ENCODE results near the gene BAZ2B. TPM values are rescaled to one million over a fixed set of nuclear protein-coding genes. Genes with fewer than 3 reads are reported as not detected.

Gene BAZ2B
- total and polyA plus RNA-seq, 2 of the 13 experiments (the other 11 are each of a cell fraction or from before 2014, with no cell fraction given), result 14.0 to 15.1 TPM

DNA sequence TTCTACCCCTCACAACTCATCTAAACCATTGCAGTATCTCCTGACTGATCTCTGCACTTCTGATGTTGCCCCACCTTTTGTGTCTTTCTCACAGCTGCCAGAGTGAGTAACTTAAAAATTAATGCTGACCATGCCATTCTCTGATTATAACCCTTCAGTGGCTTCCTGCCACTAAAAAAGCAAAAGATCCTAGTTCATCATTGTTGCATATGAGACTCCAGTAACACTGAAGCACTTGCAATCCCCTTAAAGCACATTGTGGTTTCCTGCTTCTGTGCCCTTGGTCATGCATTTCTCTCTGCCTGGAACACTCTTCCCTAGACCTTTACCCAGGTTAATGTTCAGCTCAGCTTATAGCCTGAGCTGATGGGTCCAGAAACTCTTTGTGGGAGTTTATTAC is 234.8 kb downstream of the BAZ2B start (continued):
- TF ChIP-seq, protein P1, sequence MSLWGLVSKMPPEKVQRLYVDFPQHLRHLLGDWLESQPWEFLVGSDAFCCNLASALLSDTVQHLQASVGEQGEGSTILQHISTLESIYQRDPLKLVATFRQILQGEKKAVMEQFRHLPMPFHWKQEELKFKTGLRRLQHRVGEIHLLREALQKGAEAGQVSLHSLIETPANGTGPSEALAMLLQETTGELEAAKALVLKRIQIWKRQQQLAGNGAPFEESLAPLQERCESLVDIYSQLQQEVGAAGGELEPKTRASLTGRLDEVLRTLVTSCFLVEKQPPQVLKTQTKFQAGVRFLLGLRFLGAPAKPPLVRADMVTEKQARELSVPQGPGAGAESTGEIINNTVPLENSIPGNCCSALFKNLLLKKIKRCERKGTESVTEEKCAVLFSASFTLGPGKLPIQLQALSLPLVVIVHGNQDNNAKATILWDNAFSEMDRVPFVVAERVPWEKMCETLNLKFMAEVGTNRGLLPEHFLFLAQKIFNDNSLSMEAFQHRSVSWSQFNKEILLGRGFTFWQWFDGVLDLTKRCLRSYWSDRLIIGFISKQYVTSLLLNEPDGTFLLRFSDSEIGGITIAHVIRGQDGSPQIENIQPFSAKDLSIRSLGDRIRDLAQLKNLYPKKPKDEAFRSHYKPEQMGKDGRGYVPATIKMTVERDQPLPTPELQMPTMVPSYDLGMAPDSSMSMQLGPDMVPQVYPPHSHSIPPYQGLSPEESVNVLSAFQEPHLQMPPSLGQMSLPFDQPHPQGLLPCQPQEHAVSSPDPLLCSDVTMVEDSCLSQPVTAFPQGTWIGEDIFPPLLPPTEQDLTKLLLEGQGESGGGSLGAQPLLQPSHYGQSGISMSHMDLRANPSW (CRISPR knock-in tag; IDR thresholded peaks at IDR 0.05; ENCODE audit: borderline replicate concordance), result no peak
- TF ChIP-seq RNF2 (conservative IDR thresholded peaks at IDR 0.05; ENCODE audit: low read depth), result no peak
- TF ChIP-seq CHD2 (IDR thresholded peaks at IDR 0.05; ENCODE audit: low read depth, low read length), result no peak
- TF ChIP-seq ZNF629 (CRISPR knock-in tag; conservative IDR thresholded peaks at IDR 0.05), result no peak
- TF ChIP-seq, protein P2, sequence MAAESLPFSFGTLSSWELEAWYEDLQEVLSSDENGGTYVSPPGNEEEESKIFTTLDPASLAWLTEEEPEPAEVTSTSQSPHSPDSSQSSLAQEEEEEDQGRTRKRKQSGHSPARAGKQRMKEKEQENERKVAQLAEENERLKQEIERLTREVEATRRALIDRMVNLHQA (CRISPR knock-in tag; IDR thresholded peaks at IDR 0.05), result no peak
- TF ChIP-seq, protein P3, sequence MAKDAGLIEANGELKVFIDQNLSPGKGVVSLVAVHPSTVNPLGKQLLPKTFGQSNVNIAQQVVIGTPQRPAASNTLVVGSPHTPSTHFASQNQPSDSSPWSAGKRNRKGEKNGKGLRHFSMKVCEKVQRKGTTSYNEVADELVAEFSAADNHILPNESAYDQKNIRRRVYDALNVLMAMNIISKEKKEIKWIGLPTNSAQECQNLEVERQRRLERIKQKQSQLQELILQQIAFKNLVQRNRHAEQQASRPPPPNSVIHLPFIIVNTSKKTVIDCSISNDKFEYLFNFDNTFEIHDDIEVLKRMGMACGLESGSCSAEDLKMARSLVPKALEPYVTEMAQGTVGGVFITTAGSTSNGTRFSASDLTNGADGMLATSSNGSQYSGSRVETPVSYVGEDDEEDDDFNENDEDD (CRISPR knock-in tag; IDR thresholded peaks at IDR 0.05; ENCODE audit: borderline replicate concordance), result no peak
- no peak for TF ChIP-seq ZNF124 (CRISPR knock-in tag; IDR thresholded peaks at IDR 0.05)
- TF ChIP-seq ZNF75D (CRISPR knock-in tag; IDR thresholded peaks at IDR 0.05; ENCODE audit: borderline replicate concordance), result no peak
- no peak for TF ChIP-seq ZFX (CRISPR knock-in tag; IDR thresholded peaks at IDR 0.05; ENCODE audit: low read depth)
- no peak for TF ChIP-seq ZNF543 (CRISPR knock-in tag; IDR thresholded peaks at IDR 0.05)
- TF ChIP-seq, protein P4, sequence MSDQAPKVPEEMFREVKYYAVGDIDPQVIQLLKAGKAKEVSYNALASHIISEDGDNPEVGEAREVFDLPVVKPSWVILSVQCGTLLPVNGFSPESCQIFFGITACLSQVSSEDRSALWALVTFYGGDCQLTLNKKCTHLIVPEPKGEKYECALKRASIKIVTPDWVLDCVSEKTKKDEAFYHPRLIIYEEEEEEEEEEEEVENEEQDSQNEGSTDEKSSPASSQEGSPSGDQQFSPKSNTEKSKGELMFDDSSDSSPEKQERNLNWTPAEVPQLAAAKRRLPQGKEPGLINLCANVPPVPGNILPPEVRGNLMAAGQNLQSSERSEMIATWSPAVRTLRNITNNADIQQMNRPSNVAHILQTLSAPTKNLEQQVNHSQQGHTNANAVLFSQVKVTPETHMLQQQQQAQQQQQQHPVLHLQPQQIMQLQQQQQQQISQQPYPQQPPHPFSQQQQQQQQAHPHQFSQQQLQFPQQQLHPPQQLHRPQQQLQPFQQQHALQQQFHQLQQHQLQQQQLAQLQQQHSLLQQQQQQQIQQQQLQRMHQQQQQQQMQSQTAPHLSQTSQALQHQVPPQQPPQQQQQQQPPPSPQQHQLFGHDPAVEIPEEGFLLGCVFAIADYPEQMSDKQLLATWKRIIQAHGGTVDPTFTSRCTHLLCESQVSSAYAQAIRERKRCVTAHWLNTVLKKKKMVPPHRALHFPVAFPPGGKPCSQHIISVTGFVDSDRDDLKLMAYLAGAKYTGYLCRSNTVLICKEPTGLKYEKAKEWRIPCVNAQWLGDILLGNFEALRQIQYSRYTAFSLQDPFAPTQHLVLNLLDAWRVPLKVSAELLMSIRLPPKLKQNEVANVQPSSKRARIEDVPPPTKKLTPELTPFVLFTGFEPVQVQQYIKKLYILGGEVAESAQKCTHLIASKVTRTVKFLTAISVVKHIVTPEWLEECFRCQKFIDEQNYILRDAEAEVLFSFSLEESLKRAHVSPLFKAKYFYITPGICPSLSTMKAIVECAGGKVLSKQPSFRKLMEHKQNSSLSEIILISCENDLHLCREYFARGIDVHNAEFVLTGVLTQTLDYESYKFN (CRISPR knock-in tag; conservative IDR thresholded peaks at IDR 0.05), result peak; percentile 75
- TF ChIP-seq, protein P5, sequence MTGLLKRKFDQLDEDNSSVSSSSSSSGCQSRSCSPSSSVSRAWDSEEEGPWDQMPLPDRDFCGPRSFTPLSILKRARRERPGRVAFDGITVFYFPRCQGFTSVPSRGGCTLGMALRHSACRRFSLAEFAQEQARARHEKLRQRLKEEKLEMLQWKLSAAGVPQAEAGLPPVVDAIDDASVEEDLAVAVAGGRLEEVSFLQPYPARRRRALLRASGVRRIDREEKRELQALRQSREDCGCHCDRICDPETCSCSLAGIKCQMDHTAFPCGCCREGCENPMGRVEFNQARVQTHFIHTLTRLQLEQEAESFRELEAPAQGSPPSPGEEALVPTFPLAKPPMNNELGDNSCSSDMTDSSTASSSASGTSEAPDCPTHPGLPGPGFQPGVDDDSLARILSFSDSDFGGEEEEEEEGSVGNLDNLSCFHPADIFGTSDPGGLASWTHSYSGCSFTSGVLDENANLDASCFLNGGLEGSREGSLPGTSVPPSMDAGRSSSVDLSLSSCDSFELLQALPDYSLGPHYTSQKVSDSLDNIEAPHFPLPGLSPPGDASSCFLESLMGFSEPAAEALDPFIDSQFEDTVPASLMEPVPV (CRISPR knock-in tag; IDR thresholded peaks at IDR 0.05), result no peak
- TF ChIP-seq MAFG (CRISPR knock-in tag; IDR thresholded peaks at IDR 0.05), result no peak
- TF ChIP-seq, protein P6, sequence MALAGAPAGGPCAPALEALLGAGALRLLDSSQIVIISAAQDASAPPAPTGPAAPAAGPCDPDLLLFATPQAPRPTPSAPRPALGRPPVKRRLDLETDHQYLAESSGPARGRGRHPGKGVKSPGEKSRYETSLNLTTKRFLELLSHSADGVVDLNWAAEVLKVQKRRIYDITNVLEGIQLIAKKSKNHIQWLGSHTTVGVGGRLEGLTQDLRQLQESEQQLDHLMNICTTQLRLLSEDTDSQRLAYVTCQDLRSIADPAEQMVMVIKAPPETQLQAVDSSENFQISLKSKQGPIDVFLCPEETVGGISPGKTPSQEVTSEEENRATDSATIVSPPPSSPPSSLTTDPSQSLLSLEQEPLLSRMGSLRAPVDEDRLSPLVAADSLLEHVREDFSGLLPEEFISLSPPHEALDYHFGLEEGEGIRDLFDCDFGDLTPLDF (CRISPR knock-in tag; IDR thresholded peaks at IDR 0.05), result no peak
- TF ChIP-seq, protein P7, sequence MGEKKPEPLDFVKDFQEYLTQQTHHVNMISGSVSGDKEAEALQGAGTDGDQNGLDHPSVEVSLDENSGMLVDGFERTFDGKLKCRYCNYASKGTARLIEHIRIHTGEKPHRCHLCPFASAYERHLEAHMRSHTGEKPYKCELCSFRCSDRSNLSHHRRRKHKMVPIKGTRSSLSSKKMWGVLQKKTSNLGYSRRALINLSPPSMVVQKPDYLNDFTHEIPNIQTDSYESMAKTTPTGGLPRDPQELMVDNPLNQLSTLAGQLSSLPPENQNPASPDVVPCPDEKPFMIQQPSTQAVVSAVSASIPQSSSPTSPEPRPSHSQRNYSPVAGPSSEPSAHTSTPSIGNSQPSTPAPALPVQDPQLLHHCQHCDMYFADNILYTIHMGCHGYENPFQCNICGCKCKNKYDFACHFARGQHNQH (CRISPR knock-in tag; IDR thresholded peaks at IDR 0.05), result 0 out of 2 replicates have a peak, but pooled peaks have one; percentile 46
- TF ChIP-seq, protein P8, sequence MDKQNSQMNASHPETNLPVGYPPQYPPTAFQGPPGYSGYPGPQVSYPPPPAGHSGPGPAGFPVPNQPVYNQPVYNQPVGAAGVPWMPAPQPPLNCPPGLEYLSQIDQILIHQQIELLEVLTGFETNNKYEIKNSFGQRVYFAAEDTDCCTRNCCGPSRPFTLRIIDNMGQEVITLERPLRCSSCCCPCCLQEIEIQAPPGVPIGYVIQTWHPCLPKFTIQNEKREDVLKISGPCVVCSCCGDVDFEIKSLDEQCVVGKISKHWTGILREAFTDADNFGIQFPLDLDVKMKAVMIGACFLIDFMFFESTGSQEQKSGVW (CRISPR knock-in tag; IDR thresholded peaks at IDR 0.05; ENCODE audit: borderline replicate concordance), result no peak
- no peak for TF ChIP-seq YEATS4 (CRISPR knock-in tag; IDR thresholded peaks at IDR 0.05; ENCODE audit: borderline replicate concordance)
